SK-N-MC (cell line): Measurements from ENCODE around the gene RNF2.

ENCODE experiments used
- EZH2 ChIP-seq: fragments of 200-600 bp; sonication (generic); IDR thresholded peaks from one replicate; pipeline ENCODE4 v1.6.1; 2017; ENCODE audit warnings: antibody characterized with exemption
- FOXP2 ChIP-seq: optimal IDR thresholded peaks from 2 replicates; pipeline ENCODE3; 2011; ENCODE audit warnings: mild to moderate bottlenecking, moderate library complexity; ENCODE audit not compliant: insufficient read depth; ENCODE audit errors: extremely low read length, control extremely low read depth
- POLR2AphosphoS5 ChIP-seq: IDR thresholded peaks from 2 replicates; pipeline ENCODE4 v1.6.1; 2012; ENCODE audit warnings: mild to moderate bottlenecking, low read depth, low read length, borderline replicate concordance

GRCh38 chr1:185008838-185009237 lies 36.5 kb upstream of the RNF2 start:
- no peak for TF ChIP-seq EZH2
- no peak for TF ChIP-seq POLR2AphosphoS5
- TF ChIP-seq FOXP2, result no peak
